Panc1 (cell line): ENCODE data around the gene TTF1.

Source experiments
- CTCF ChIP-seq: fragments of 450-650 bp; IDR thresholded peaks from 2 replicates; pipeline ENCODE4 v1.5.1; 2017; ENCODE audit warnings: mild to moderate bottlenecking
- REST ChIP-seq, 2 experiments: IDR thresholded peaks; 2 replicates each; pipeline ENCODE4 v1.6.1; 2011 to 2012; ENCODE audit warnings: low read depth in 2 of 2, control low read depth in 1 of 2, low read length in 1 of 2, mild to moderate bottlenecking in 1 of 2, moderate library complexity in 1 of 2; ENCODE audit not compliant: insufficient read depth in 1 of 2
- TCF7L2 ChIP-seq: IDR thresholded peaks from 2 replicates; pipeline ENCODE4 v1.6.1; 2011; ENCODE audit warnings: mild to moderate bottlenecking, low read depth, low read length, inconsistent platforms

- TF ChIP-seq CTCF (peak; percentile 80), REST (IDR thresholded peaks at IDR 0.05; ENCODE audit: insufficient read depth in 1 of 2, low read depth in 2 of 2, low read length in 1 of 2) (no peak), TCF7L2 (no peak)
Measured at GRCh38 chr9:132411091-132411508, 4.5 kb upstream of the TTF1 start.
